Upper lobe of left lung (tissue), 4 donors: ENCODE measurements around the gene ATP11A.

Experiments
- CTCF ChIP-seq, 6 experiments: fragments of 450-650 bp in 4 of 6; fragments of 200-600 bp in 2 of 6; sonication (generic) in 2 of 6; IDR thresholded peaks; one replicate each; pipeline ENCODE4 v1.5.1; 2016 to 2019; ENCODE audit warnings: antibody characterized with exemption in 6 of 6
- POLR2AphosphoS5 ChIP-seq, 2 donors: sonication (generic); formaldehyde crosslinking; IDR thresholded peaks; one replicate each; pipeline ENCODE4 v1.5.1; 2017; ENCODE audit warnings: antibody characterized with exemption in 2 of 2

- no peak for TF ChIP-seq CTCF (IDR thresholded peaks at IDR 0.05)
- TF ChIP-seq POLR2AphosphoS5 (IDR thresholded peaks at IDR 0.05), result no peak
These were observed 217.4 kb downstream of the ATP11A start for GRCh38 chr13:112907286-112907685.
